K562 (cell line): ENCODE measurements around the gene ZNF791. TPM values are rescaled to one million over a fixed set of nuclear protein-coding genes. Genes with fewer than 3 reads are reported as not detected.

ENCODE experiments used
- BRD4 ChIP-seq: fragments of 200-600 bp; sonication (generic); IDR thresholded peaks from 2 replicates; pipeline ENCODE4 v1.6.1; 2017; ENCODE audit warnings: inconsistent platforms
- CBX1 ChIP-seq: sonication (generic); IDR thresholded peaks from 2 replicates; pipeline ENCODE4 v1.6.1; 2016; ENCODE audit warnings: antibody characterized with exemption, low read depth, mild to moderate bottlenecking
- HDAC2 ChIP-seq: fragments of 450-650 bp; IDR thresholded peaks from 2 replicates; pipeline ENCODE4 v1.6.1; 2016; ENCODE audit warnings: mild to moderate bottlenecking
- HMGN3 ChIP-seq: IDR thresholded peaks from 2 replicates; pipeline ENCODE4 v1.6.1; 2011; ENCODE audit warnings: borderline replicate concordance, low read depth, mild to moderate bottlenecking, mixed read lengths, low read length; ENCODE audit not compliant: insufficient read length; ENCODE audit errors: extremely low read depth
- KDM5B ChIP-seq: fragments of 200-600 bp; sonication (generic); IDR thresholded peaks from 2 replicates; pipeline ENCODE4 v1.6.1; 2012; ENCODE audit warnings: low read depth, mild to moderate bottlenecking, moderate library complexity, low read length, control low read depth, inconsistent platforms; ENCODE audit not compliant: insufficient replicate concordance
- NFYB ChIP-seq: IDR thresholded peaks from 2 replicates; pipeline ENCODE4 v1.6.1; 2011; ENCODE audit warnings: mild to moderate bottlenecking, moderate library complexity; ENCODE audit not compliant: insufficient read length; ENCODE audit errors: extremely low read depth
- POLR3G ChIP-seq: IDR thresholded peaks from 2 replicates; pipeline ENCODE4 v1.6.1; 2011; ENCODE audit not compliant: insufficient read length, insufficient replicate concordance; ENCODE audit errors: extremely low read depth
- RAD21 ChIP-seq, 2 experiments: fragments of 250-450 bp in 1 of 2; fragments of 450-650 bp in 1 of 2; sonication (Bioruptor Pico) in 1 of 2; formaldehyde crosslinking in 1 of 2; IDR thresholded peaks in 1 of 2; conservative IDR thresholded peaks in 1 of 2; 2 replicates each; pipeline versions ENCODE4 v1.4.0 to v1.8.0; 2020 to 2022; ENCODE audit warnings: mild to moderate bottlenecking in 2 of 2, moderate library complexity in 1 of 2
- SP1 ChIP-seq: sonication (generic); formaldehyde crosslinking; IDR thresholded peaks from 2 replicates; pipeline ENCODE4 v1.8.1; 2022; ENCODE audit warnings: mild to moderate bottlenecking, missing genetic modification reagents
- TARDBP ChIP-seq: fragments of 450-650 bp; IDR thresholded peaks from 2 replicates; pipeline ENCODE4 v1.6.1; 2016
- ZNF408 ChIP-seq: fragments of 250-450 bp; sonication (Bioruptor Pico); IDR thresholded peaks from 2 replicates; pipeline ENCODE4 v1.4.0; 2020; ENCODE audit warnings: low read depth, mild to moderate bottlenecking, moderate library complexity
- polyA plus RNA-seq, 8 experiments: library from polyadenylated mRNA; depleted of rRNA in 4 of 8; stranded (reverse) in 5 of 8; unstranded in 3 of 8; fragments of >200 nt; fragmentation: Nextera tagmentation in 2 of 8; fragmentation: Illumina TruSeq in 1 of 8; extraction: Ambion mirVana in 2 of 8; extraction: Trizol in 1 of 8; gene quantifications; 2 replicates each; pipeline versions ENCODE4 v1.2.1 to v1.2.3, GENCODE V29; 2011 to 2014; ENCODE audit warnings: inconsistent platforms in 1 of 8, missing spikeins in 1 of 8
- total RNA-seq, 7 experiments: library from RNA; depleted of rRNA in 6 of 7; stranded (reverse); fragments of >200 nt in 6 of 7; fragmentation: Illumina TruSeq in 2 of 7; extraction: Trizol in 2 of 7; gene quantifications; 2 replicates each; pipeline versions ENCODE4 v1.2.1 to v1.2.3, GENCODE V29; 2011 to 2021; ENCODE audit warnings: low replicate concordance in 1 of 7
- TF ChIP-seq, protein P1 (sequence below): fragments of 200-600 bp; sonication (generic); IDR thresholded peaks from one replicate; pipeline ENCODE4 v1.6.1; 2012; ENCODE audit warnings: mild to moderate bottlenecking, low read depth, low read length, inconsistent platforms

Gene ZNF791
- total and polyA plus RNA-seq, 9 of the 15 experiments (the other 6 are each of a cell fraction or from before 2014, with no cell fraction given) = 7.8 to 22.7 (median 13.1) TPM

DNA sequence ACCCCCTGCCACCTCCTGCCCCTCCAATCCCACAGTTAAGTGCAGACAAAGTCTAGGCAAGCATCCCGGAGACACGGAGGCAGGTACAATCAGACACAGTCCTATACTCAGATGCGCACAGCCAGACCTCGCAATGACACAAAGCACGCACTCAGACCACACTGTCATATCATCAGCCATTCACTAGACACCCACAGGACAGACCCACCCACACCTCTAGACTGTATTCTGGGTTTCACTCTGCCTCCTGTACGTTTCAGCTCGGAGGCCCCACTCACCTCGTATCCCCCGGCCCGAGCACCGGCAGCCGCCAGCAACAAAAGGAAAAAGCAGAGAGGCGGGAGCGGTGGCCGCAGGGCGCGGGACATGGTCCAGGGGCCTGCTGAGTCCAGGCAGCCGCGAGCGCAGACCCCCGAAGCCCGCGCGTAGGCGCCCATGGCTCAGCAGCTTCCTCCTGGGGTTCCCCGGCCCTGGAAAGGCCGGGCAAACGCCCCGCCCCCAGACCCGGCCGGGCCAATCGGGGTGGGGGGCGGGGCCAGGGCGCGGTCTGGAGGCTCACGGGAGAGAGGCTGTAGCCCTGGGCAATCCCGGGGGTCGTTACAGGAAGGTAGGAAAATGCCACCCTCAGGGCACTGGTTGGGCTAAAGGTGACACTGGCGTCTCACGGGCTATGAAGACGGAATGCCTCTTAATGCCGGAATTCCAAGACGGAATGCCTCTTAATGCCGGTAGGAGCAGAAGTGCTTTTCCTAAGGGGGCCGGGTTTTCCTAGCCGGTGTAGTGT lies 55.7 kb downstream of the ZNF791 start, which contains the start of the genes MAN2B1 and WDR83 (continued):
- TF ChIP-seq, protein P1, sequence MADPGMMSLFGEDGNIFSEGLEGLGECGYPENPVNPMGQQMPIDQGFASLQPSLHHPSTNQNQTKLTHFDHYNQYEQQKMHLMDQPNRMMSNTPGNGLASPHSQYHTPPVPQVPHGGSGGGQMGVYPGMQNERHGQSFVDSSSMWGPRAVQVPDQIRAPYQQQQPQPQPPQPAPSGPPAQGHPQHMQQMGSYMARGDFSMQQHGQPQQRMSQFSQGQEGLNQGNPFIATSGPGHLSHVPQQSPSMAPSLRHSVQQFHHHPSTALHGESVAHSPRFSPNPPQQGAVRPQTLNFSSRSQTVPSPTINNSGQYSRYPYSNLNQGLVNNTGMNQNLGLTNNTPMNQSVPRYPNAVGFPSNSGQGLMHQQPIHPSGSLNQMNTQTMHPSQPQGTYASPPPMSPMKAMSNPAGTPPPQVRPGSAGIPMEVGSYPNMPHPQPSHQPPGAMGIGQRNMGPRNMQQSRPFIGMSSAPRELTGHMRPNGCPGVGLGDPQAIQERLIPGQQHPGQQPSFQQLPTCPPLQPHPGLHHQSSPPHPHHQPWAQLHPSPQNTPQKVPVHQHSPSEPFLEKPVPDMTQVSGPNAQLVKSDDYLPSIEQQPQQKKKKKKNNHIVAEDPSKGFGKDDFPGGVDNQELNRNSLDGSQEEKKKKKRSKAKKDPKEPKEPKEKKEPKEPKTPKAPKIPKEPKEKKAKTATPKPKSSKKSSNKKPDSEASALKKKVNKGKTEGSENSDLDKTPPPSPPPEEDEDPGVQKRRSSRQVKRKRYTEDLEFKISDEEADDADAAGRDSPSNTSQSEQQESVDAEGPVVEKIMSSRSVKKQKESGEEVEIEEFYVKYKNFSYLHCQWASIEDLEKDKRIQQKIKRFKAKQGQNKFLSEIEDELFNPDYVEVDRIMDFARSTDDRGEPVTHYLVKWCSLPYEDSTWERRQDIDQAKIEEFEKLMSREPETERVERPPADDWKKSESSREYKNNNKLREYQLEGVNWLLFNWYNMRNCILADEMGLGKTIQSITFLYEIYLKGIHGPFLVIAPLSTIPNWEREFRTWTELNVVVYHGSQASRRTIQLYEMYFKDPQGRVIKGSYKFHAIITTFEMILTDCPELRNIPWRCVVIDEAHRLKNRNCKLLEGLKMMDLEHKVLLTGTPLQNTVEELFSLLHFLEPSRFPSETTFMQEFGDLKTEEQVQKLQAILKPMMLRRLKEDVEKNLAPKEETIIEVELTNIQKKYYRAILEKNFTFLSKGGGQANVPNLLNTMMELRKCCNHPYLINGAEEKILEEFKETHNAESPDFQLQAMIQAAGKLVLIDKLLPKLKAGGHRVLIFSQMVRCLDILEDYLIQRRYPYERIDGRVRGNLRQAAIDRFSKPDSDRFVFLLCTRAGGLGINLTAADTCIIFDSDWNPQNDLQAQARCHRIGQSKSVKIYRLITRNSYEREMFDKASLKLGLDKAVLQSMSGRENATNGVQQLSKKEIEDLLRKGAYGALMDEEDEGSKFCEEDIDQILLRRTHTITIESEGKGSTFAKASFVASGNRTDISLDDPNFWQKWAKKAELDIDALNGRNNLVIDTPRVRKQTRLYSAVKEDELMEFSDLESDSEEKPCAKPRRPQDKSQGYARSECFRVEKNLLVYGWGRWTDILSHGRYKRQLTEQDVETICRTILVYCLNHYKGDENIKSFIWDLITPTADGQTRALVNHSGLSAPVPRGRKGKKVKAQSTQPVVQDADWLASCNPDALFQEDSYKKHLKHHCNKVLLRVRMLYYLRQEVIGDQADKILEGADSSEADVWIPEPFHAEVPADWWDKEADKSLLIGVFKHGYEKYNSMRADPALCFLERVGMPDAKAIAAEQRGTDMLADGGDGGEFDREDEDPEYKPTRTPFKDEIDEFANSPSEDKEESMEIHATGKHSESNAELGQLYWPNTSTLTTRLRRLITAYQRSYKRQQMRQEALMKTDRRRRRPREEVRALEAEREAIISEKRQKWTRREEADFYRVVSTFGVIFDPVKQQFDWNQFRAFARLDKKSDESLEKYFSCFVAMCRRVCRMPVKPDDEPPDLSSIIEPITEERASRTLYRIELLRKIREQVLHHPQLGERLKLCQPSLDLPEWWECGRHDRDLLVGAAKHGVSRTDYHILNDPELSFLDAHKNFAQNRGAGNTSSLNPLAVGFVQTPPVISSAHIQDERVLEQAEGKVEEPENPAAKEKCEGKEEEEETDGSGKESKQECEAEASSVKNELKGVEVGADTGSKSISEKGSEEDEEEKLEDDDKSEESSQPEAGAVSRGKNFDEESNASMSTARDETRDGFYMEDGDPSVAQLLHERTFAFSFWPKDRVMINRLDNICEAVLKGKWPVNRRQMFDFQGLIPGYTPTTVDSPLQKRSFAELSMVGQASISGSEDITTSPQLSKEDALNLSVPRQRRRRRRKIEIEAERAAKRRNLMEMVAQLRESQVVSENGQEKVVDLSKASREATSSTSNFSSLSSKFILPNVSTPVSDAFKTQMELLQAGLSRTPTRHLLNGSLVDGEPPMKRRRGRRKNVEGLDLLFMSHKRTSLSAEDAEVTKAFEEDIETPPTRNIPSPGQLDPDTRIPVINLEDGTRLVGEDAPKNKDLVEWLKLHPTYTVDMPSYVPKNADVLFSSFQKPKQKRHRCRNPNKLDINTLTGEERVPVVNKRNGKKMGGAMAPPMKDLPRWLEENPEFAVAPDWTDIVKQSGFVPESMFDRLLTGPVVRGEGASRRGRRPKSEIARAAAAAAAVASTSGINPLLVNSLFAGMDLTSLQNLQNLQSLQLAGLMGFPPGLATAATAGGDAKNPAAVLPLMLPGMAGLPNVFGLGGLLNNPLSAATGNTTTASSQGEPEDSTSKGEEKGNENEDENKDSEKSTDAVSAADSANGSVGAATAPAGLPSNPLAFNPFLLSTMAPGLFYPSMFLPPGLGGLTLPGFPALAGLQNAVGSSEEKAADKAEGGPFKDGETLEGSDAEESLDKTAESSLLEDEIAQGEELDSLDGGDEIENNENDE = no peak
- TF ChIP-seq BRD4 = no peak
- peak; percentile 65 for TF ChIP-seq HMGN3
- peak; percentile 47 for TF ChIP-seq NFYB
- TF ChIP-seq CBX1 = 0 out of 2 replicates have a peak, but pooled peaks have one; percentile 6
- TF ChIP-seq KDM5B = no peak
- no peak for TF ChIP-seq ZNF408 (CRISPR knock-in tag)
- TF ChIP-seq SP1 (CRISPR knock-in tag) = no peak
- no peak for TF ChIP-seq TARDBP
- TF ChIP-seq RAD21 (CRISPR knock-in tag; conservative IDR thresholded peaks at IDR 0.05 in 1 of 2, IDR thresholded peaks at IDR 0.05 in 1 of 2) = no peak
- TF ChIP-seq POLR3G = no peak
- TF ChIP-seq HDAC2 = no peak
